Measurements from ENCODE around the gene PDE8B.

- TF ChIP-seq, protein P1, sequence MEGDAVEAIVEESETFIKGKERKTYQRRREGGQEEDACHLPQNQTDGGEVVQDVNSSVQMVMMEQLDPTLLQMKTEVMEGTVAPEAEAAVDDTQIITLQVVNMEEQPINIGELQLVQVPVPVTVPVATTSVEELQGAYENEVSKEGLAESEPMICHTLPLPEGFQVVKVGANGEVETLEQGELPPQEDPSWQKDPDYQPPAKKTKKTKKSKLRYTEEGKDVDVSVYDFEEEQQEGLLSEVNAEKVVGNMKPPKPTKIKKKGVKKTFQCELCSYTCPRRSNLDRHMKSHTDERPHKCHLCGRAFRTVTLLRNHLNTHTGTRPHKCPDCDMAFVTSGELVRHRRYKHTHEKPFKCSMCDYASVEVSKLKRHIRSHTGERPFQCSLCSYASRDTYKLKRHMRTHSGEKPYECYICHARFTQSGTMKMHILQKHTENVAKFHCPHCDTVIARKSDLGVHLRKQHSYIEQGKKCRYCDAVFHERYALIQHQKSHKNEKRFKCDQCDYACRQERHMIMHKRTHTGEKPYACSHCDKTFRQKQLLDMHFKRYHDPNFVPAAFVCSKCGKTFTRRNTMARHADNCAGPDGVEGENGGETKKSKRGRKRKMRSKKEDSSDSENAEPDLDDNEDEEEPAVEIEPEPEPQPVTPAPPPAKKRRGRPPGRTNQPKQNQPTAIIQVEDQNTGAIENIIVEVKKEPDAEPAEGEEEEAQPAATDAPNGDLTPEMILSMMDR (IDR thresholded peaks at IDR 0.05; ENCODE audit: low read depth, low read length): no peak
- no peak for TF ChIP-seq EZH2phosphoT487 (IDR thresholded peaks at IDR 0.05; ENCODE audit: low read depth)
Observed at GRCh38 chr5:77390795-77391194, 180.3 kb downstream of the PDE8B start.
